Superior temporal gyrus (tissue), 1 donor: Measurements from ENCODE around the gene GRK7.
"Not testable (repeated sequence)": the region's sequence is repeated elsewhere in the genome, so short reads cannot be mapped to it uniquely, and the experiment has no call there.

Experiments used
- DNase-seq: peaks from one replicate; pipeline ENCODE4 v3.0.0-alpha.2; 2016; ENCODE audit errors: extremely low spot score

Gene GRK7

DNA sequence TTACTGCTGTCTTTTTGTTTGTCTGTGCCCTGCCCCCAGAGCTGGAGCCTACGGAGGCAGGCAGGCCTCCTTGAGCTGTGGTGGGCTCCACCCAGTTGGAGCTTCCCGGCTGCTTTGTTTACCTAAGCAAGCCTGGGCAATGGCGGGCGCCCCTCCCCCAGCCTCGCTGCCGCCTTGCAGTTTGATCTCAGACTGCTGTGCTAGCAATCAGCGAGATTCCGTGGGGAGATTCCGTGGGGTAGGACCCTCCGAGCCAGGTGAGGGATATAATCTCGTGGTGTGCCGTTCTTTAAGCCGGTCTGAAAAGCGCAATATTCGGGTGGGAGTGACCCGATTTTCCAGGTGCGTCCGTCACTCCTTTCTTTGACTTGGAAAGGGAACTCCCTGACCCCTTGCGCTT lies 656 bp upstream of the GRK7 start:
- DNase-seq = not testable (repeated sequence)

DNA sequence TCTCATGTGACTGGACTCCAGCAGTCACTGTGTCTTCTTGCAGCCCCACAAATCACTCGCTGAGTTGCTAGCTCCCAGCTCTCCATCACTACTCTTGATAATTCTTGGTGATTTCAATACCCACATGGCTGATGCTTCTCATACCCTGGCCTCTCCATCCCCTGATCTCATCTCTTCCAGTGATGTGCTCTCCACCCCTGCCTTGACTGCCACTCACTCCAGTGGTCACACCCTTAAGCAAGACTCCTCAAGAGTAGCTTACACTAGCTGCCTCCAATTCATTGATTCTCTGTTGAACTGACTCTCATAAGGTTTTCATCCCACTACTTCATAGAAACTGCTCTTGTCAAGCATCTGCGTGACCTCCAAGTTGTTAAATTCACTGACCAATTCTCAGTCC lies 837 bp downstream of the GRK7 start:
- no peak for DNase-seq

DNA sequence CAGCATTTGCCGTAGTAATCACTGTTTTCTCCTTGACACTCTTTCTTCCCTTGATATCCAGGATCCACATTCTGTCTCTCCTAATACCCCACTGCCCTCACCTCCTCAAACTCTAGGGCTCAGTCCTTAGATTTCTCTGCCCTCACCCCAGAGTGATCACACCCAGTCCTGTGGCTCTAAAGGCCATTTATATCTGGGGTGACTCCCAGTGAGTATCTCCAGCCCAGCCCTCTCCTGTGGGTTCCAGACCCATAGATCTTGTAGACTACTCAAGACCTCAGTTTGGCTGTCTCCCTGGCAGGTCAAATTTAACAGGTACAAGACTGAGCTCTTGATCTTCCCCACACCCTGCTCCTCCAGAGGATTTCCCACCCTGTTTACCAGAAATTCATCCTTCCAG lies 1.3 kb downstream of the GRK7 start:
- DNase-seq = no peak

DNA sequence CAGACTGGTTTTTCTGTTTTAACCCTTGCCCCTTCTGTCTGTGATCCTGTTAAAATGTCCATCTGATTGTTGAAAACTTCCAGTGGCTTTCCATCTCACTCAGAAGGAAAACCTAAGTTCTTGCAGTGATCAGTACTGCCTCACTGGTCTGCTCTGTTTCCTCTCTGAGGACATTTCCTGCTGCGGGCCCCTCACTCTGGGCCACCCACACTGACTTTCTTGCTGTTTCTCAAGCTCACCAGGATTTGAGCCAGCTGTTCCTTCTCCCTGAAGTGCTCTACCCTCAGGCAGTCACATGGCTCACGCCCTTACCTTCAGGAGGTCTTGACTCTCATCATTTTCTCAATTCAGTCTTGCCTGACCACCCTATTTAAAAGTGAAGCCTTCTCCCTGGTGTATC lies 1.8 kb downstream of the GRK7 start:
- DNase-seq = no peak

DNA sequence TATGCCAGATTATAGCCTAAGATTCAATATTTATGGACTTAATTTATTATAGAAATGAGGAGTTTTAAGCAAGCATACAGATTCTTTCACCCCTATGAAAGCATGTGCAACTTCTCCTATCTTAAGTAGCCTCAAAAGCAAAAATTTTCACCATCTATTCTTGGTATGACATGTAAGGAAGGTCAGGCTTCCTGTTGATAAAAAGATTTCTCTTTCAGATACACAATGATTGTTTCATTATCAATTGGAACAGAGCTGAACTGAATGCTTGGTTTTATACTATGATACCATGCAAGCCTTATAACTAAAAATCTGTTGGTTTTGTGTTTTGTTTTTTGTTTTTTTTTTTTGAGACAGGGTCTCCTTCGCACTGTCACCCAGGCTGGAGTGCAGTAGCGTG lies 3.9 kb downstream of the GRK7 start:
- no peak for DNase-seq

DNA sequence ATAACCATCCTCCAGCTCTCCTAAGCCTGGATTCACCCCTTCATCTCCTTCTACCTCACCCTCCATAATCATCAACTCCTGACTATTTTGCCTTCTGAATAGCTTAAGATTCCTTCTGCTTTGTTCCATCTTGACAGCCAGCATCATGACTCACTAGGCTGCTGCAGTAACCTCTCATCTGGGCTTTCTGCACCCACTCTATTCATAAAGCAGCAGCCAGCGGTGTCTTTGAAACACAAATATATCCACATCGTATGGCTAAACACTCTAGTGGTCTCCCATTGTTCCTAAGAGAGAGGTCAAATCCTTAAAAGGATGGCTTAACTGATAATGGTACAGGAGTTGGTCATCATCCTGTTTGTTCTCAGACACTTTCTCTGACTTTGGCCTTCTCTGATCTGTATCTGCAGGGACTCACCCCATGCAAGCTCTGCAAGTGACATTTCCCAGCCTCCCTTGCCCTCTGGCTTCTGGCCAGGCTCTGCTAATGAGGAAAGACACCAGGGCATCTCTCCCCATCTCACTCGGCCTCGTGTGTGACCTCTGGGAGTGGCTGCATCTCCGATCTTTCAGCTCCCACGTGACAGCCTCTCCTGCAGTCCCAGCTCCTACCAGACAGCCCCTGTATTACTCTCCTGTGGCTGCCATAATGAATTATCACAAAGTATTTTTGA lies 6.2 kb downstream of the GRK7 start:
- no peak for DNase-seq

DNA sequence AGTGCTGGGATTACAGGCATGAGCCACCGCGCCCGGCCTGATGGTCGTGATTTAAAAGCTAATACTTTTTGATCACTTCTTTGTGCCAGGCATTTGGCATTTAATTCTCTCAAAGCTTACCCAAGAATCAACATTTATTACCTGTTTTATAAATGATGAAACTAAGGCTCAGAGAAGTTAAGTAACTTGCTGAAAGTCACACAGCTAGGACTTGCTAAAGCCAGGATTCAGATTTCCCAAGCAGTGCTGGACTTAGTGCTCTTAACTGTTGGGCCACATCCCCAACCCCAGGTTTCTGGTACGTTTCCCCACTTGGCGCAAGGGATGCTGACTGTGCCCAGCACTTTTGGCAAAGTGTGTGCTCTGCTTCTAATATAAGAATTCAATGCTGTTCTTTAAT lies 10.5 kb downstream of the GRK7 start:
- DNase-seq = no peak

DNA sequence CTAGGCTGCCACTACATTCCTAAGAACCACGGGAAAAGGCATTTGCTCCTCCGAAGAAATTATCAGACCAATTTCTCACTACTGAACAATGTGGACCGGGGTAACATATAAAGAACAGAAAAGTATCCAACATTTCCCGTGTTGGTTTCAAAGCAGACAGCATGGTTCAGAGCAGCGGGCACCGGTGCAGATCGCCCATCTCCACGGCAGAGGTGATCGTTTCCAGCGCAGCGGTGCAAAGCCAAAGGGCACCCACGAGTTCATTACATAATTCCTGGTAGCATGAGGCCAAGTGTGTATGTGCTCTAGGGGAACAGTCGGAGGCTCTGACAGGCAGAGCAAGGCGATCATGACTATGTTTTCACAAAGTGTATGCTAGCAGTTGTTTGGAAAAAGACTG lies 13.2 kb downstream of the GRK7 start:
- no peak for DNase-seq

DNA sequence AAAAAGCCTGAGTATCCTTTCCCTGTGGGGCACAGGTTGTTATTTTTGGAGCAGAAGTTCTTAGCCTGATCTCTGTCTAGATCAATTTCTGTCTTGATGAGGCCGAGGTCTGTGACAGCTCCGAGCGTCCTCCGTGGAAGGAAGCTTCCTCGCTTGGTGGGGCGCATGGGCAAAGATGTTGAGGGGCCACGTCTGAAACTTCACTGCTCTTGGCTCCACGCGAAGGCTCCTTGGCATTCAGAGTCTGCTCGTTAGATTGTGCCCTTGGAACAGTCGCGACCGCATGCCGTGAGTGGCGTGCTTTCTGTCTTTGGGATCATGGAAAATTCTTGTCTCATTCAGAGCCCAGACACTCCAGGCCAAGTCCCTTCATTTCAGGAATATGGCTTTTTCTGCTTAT lies 13.7 kb downstream of the GRK7 start:
- DNase-seq = no peak

DNA sequence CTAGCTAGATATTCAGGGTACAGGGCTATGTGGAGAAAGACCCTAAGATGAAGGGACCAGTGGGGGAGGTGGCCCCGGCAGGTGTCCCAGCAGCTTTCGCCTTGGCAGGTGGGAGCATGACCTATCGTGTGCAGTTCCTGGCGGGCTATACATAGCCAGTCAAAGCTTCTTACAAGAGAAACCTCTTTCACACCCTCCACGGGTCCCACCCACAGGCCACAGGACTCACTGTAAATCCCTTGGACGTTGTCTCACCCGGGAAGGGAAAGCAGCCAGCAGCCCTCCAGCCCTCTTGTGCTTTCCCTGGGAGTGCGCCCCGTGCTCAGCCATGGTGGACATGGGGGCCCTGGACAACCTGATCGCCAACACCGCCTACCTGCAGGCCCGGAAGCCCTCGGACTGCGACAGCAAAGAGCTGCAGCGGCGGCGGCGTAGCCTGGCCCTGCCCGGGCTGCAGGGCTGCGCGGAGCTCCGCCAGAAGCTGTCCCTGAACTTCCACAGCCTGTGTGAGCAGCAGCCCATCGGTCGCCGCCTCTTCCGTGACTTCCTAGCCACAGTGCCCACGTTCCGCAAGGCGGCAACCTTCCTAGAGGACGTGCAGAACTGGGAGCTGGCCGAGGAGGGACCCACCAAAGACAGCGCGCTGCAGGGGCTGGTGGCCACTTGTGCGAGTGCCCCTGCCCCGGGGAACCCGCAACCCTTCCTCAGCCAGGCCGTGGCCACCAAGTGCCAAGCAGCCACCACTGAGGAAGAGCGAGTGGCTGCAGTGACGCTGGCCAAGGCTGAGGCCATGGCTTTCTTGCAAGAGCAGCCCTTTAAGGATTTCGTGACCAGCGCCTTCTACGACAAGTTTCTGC lies 15.0 kb downstream of the GRK7 start:
- DNase-seq = no peak

DNA sequence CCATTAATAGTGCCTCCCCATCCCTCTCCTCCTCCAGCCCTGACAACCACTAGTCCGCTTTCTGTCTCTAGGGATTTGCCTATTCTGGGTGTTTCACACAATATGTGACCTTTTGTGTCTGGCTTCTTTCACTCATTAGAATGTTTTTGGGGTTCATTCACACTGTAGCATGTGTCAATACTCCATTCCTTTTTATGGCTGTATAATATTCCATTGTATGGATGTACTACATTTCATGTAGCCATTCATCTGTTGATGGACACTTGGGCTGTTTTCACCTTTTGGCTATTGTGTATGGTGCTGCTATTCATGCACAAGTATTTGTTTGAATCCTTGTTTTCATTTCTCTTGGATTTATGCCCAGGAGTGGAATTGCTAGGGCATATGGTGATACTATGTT lies 16.5 kb downstream of the GRK7 start:
- no peak for DNase-seq

DNA sequence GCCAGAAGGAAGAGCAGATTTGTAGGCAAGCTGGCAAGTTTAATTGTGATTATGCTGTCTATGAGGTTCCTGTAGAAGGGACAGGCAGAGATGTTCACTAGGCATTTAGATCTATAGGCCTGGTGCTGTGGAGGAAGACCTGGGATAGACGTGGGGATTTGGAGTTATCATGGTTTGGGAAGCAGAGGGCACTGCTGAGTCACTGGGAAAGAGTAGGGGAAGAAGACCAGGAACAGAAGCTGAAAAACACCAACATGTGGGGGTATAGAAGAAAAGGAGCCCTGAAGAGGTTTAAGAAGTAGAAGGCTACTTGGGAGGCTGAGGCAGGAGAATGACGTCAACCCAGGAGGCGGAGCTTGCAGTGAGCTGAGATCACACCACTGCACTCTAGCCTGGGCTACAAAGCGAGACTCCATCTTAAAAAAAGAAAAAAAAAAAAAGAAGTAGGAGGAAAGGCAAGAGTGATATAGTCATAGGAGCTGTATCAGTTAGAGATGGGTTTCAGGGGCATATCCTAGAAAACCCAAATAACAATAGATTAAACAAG lies 19.3 kb downstream of the GRK7 start:
- DNase-seq = no peak

DNA sequence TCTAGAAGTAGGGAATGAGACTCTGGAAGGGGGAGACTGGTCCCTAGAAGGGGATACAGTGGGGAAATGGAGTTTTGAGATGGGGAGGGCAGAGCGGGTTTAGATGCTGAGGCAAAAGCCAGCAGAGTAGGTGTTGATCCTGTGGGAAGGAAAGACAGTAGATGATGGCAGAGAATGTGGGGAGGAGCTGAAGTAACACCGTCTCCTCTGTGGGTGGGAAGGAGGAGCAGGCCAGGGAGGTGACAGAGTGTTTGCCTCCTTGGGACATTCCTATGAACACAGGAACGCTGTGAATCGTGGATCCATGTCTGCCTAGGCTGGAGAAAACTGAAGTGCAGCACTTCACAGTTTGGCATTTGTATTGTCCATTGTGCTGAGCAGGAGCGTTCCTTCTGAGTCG lies 20.4 kb downstream of the GRK7 start:
- DNase-seq = no peak

DNA sequence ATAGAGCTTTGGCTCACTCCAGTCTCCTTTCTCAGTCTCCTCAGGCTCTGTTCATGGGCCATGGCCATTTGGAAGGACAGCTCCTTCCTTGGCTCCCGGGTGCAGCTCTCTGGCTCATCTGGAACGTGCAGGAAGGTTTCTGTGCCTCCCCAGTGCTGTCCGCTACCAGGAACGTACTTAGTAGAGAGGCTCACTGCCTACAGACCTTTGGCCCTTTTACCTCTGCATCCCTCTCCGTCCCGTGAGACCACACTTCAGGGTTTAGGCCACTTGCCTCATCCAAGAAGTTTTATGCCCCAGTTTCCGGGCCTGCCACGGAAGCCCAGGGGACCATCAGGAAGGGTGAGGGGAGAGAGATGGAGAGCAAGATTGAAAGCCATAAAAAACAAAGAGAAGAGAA lies 20.9 kb downstream of the GRK7 start:
- no peak for DNase-seq

DNA sequence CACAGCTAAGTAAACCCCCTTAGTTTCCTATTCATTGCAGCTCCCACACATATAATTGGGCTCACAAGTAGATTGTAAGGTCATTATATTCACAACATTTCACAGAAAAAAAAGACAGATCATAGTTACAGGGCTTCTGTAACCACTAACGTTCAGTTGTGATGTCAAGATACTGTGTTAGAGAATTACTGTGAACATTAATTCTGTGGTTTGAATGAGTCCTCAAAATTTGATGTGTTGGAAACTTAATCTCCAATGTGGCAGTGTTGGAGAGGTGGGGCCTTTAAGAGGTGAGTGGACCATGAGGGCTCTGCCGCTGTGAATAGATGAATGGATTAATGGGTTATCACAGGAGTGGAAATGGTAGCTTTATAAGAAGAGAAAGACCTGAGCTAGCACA lies 21.3 kb downstream of the GRK7 start:
- DNase-seq = no peak

DNA sequence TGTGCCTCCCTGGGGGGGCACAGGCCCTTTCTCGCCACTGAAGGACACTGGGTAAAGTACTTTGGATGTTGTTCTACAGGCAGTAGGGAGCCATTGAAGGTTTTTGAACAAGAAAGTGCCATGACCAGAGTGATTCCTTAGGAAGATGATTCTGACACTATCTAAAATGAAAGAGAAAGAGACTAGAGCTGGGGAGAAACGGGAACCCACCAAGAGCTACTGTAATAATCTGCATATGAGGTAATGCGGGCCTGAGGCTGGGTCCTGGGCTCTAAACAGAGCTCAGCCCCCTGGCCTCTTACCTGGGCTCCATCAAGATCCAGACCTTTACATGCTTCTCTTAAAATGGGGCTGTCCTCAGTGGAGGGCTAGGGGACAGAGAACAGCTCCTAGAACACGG lies 24.9 kb downstream of the GRK7 start:
- no peak for DNase-seq

DNA sequence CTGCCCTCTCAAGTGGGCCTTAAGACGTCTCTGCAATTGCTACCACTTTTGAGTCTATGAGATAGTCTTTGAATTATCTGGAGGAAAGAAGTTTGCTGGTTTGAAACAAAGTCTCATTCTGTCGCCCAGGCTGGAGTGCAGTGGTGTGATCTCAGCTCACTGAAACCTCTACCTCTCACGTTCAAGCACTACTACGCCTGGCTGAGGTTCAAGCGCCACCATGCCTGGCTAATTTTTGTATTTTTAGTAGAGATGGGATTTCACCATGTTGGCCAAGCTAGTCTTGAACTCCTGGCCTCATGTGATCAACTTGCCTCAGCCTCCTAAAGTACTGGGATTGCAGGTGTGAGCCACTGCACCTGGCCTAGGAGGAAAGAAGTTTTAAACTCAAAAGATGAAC lies 25.5 kb downstream of the GRK7 start:
- DNase-seq = not testable (repeated sequence)

DNA sequence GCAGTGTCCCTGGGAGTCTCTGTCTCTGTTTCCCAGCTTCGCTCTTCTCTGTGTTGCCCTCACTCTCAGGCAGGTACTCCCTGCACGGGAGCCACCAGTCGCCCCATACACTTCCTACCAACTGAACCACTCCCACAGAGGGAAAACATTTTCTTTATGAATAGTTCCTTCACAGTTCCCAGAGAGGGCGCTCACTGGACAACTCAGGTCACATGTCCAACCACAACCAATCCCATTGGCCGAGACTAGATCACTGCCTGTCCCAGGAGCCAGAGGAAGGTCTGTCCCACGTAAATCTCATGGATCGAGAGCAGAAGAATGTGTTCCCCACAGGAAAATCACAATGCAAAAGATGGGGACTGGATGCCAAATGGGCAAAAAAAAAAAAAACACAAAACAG lies 26.1 kb downstream of the GRK7 start:
- no peak for DNase-seq

DNA sequence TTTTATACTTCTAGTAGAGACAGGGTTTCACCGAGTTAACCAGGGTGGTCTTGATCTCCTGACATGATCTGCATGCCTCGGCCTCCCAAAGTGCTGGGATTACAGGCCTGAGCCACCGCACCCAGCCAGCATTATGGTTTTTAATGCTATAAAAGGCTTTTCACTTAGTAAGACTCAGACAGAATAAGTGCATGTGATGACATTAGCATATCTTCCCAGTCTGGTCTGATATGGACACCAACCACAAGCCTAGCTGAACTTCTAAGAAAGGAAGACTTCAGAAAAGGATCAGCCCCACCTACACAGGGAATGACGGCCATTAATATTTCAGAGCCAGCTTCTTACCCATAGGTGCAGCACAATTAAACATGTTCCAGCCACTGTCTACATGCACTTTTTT lies 27.0 kb downstream of the GRK7 start:
- DNase-seq = no peak

DNA sequence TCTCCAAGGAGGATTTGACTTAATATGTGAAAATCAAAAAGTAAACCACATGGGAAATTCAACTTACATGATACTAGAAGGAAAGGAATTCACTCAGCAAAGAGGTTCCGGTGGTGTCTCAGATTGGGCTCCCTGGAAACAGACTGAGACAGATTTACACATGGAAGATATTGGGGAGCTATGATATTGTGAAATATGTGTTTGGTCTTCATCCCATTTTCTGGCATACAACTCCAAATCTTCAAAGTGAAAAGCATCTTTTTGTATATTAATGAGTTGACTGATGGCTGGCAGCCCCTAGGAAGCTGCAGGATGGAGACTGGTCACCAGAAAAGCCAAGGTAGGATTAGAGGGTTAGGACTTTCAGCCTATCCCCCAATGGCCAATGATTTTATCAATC lies 29.3 kb downstream of the GRK7 start:
- no peak for DNase-seq

DNA sequence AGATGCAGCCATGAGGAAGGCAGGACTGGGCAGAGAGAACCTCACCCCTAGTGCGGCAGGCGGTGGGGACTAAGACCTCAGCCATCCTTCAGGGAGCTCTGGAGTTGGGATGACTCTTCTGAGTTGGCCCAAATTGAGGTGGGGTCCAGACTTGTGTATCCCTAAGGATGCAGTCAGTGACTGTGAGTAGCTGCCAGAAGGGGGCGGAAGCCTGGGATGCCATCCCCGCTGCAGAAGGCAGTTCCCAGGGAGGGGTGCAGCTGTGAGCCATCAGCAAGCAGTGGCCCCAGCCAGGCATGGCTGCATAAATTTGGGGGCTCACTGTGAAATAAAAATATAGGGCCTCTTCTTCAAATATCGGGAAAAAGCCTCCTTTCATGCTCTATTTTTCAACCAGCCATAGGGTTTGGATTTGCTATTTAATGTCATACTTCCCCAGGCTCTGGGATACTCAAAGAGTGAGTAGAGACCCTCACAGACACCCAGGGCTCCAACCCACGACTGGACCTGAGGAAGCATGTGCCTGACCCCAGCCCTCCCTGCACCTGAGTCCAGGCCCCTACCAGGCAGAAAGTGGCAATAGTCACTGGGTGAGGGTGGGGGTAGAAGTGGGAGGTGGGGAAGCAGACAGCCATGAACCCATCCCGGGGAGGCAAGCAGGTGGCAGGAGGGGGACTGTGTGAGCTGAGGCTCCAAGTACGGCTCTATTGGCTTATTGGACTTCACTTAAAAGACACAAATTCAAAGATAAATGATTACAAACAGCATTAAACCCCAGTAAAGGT lies 30.5 kb downstream of the GRK7 start:
- DNase-seq = no peak

DNA sequence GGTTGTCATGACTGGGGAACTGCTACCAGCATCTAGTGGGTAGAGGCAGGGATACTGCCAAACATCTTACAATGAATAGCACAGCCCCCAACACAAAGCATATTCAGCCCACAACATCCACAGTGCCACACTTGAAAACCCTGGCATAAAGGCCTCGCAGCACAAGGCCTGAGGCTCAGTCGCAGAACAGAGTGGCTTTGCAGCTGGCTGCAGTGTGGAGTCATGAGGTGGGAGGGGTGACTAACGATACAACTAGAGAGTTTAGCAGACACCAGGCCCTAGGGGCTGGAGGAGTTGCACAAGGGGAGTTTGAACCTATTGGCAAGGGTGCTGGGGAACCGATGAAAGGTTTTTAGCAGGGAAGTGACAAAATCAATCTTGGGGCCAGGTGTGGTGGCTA lies 32.1 kb downstream of the GRK7 start:
- no peak for DNase-seq

DNA sequence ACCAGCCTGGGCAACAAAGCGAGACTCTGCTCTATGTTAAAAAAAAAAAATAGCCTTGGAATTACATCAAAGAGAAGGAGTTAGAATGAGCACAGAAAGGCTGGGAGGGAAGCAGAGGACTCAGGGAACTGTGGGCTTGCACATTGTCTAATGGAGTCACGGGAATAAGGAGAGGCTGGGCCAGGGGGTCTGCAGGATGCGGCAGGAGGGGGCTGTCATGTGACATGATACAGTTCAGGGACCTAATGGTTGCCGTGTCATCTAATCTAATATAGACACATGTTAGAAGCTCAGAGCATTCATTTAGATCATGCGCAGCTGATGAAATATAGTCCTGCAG lies 32.5 kb downstream of the GRK7 start:
- no peak for DNase-seq
